GM12873 (cell line): ENCODE results near the gene USP46.

Source experiments
- TF ChIP-seq, protein P1 (sequence below): IDR thresholded peaks from 2 replicates; pipeline ENCODE4 v1.5.1; 2012; ENCODE audit warnings: low read depth, mild to moderate bottlenecking, moderate library complexity, low read length, control low read depth; ENCODE audit not compliant: insufficient read depth; ENCODE audit errors: missing control alignments

The USP46 gene, protein sequence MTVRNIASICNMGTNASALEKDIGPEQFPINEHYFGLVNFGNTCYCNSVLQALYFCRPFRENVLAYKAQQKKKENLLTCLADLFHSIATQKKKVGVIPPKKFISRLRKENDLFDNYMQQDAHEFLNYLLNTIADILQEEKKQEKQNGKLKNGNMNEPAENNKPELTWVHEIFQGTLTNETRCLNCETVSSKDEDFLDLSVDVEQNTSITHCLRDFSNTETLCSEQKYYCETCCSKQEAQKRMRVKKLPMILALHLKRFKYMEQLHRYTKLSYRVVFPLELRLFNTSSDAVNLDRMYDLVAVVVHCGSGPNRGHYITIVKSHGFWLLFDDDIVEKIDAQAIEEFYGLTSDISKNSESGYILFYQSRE

DNA sequence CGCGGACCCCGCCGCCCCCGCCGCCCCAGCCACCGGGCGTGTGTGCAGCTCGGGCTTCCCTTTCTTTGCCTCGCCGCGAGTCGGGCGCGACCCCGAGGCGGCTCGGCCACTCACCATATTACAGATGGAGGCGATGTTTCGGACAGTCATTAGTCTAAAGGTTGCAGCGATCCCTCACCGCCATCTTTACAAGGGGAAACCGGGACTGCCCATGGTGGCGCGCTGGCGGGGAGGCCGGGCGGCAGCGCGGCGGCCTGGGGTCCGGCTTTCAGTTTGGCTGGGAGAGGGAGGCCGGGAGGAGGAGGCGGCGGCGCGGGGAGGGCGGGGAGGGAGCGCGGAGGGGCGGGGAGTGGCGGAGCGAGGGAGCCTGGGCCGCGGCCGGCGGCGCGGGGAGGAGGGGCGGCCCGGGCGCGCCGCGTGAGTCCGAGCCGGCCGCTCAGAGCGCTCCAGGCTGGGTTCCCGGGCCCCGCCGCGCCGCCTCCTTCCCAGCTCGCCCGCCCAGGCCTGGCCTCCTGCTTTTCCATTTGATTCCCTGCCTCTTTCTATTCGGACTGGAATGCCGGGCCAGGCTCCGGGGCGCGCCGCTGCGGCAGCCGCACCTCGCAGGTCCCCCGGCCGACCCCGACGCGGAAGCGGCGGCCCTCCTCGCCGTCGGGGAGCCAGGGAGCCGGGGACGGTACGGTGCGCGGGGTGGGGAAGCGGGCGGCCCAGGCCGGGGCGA is at the start of gene USP46:
USP46 (minus strand) TSS at position 301 of the 721 bp plus-strand sequence; CDS start at position 150, 151 bp downstream.
- TF ChIP-seq, protein P1, sequence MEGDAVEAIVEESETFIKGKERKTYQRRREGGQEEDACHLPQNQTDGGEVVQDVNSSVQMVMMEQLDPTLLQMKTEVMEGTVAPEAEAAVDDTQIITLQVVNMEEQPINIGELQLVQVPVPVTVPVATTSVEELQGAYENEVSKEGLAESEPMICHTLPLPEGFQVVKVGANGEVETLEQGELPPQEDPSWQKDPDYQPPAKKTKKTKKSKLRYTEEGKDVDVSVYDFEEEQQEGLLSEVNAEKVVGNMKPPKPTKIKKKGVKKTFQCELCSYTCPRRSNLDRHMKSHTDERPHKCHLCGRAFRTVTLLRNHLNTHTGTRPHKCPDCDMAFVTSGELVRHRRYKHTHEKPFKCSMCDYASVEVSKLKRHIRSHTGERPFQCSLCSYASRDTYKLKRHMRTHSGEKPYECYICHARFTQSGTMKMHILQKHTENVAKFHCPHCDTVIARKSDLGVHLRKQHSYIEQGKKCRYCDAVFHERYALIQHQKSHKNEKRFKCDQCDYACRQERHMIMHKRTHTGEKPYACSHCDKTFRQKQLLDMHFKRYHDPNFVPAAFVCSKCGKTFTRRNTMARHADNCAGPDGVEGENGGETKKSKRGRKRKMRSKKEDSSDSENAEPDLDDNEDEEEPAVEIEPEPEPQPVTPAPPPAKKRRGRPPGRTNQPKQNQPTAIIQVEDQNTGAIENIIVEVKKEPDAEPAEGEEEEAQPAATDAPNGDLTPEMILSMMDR, result no peak

DNA sequence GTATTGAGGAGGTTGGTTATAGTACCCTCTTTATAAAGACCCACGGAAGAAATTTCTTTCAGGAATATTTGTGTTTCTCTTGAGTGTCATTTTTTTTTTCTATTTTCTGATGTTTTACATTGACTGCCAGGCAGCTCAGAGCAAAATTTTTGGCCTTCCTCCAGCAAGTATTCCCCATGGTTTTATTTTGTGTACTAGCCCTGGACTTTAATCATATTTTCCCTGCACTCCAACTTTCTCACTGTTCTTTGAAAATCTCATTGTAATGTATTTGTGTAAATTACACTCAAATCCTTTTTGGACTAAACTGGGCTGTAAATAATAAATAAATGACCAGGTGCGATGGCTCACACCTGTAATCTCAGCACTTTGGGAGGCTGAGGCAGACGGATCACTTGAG is 45.6 kb upstream of the USP46 start:
- TF ChIP-seq, protein P1, result no peak

DNA sequence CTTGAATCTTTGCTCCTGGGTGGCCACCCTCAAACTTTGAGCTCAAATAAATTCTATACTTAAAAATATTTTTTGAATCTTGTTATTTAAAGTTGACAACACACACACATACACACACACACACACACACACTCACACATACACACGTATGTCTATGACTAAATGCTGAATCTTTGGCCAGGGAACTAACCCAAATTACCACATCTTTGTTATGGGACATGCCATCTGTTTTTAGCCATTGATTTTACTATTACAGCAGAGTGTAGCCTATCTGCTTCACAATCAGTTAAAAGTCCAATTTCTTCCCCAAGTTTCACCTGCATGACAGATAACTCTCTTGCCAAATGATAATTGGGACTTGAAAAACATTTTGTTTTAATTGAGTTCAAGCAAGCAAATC is 45.0 kb upstream of the USP46 start:
- TF ChIP-seq, protein P1, result no peak

DNA sequence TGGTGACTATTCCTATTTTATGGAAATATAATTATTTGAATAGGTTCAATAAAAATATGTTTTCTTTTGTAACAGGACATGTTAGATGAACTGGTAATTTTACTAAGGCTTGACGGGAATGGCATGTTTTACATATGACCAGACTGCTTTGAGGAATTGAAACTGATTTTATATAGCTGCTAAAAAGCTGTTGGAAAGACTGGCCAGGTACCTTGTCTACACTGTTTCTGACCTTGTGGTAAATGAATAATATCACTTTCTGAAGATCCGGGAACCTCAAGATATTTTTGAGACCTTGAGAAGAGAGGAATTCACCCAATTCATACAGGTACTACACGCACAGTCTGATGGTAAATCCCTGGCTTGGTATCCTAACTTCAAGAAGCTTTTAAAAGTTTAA is 42.1 kb upstream of the USP46 start:
- TF ChIP-seq, protein P1, result no peak

DNA sequence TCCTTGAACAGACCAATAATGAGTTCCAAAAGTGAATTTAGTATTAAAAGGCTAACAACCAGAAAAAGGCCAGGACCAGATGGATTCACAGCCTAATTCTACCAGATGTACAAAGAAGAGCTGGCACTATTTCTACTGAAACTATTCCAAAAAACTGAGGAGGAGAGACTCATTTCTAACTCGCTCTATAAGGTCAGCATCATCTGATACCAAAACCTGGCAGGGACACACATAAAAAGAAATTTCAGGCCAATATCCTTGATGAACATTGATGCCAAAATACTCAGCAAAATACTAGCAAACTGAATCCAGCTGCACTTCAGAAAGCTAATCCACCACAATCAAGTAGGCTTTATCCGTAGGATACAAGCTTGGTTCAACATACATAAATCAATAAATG is 35.8 kb upstream of the USP46 start:
- TF ChIP-seq, protein P1, result no peak

DNA sequence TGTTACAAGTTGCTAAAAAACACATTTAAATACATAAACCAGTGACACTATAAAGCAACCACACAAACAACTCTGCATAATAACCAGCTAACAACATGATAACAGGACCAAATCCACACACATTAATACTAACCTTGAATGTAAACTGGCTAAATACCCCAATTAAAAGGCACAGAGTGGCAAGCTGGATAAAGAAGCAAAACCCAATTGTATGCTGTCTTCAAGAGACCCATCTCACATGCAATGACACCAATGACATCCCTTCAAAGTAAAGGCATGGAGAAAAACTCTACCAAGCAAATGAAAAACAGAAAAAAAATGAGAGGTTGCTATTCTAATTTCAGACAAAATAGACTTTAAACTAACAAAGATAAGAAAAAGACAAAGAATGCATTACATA is 34.4 kb upstream of the USP46 start:
- TF ChIP-seq, protein P1, result no peak

DNA sequence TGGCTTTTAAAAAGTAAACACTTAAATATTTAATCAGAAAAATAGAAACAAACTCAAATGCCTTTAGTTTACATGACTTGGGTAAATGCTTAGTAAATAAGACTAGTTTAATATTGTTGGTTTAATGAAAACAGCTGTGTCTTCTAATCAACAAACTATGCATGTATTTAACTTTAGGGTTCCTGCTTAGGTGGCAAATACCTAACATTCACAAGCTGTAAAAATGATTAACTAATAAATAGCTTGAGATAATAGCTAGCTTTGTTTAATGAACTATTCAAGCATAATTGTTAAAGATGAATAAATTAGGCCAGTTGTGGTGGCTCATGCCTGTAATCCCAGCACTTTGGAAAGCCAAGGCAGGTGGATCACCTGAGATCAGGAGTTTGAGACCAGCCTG is 30.0 kb upstream of the USP46 start:
- TF ChIP-seq, protein P1, result no peak
